Adrenal gland (tissue), 12 donors: ENCODE data around the gene CCL18. TPM values are rescaled to one million over a fixed set of nuclear protein-coding genes. Genes with fewer than 3 reads are reported as not detected.

Experiments used
- DNase-seq, 7 donors: peaks; one replicate each; pipeline ENCODE4 v3.0.0-alpha.2; 2019 to 2020
- H3K27ac ChIP-seq, 5 donors: fragments of 200-600 bp; sonication (generic) in 4 of 5; 1 replicate in 3 of 5; 2 replicates in 2 of 5; pipeline versions ENCODE4 v1.5.1 to v1.8.0; 2016 to 2020; ENCODE audit warnings: mild to moderate bottlenecking in 1 of 5
- H3K27me3 ChIP-seq: fragments of 200-600 bp; 2 replicates; pipeline ENCODE4 v1.8.0; 2021
- H3K36me3 ChIP-seq, 2 donors: fragments of 200-600 bp; replicated peaks in 1 of 2; 1 replicate in 1 of 2; 2 replicates in 1 of 2; pipeline versions ENCODE4 v1.5.1 to v1.8.0; 2018 to 2022
- H3K4me1 ChIP-seq, 2 donors: fragments of 200-600 bp; replicated peaks in 1 of 2; 1 replicate in 1 of 2; 2 replicates in 1 of 2; pipeline versions ENCODE4 v1.5.1 to v1.8.0; 2018 to 2021
- H3K4me3 ChIP-seq, 4 donors: fragments of 200-600 bp; sonication (generic) in 3 of 4; one replicate each; pipeline ENCODE4 v1.5.1; 2016 to 2018
- H3K9me3 ChIP-seq, 3 donors: fragments of 200-600 bp; sonication (generic) in 1 of 3; replicated peaks in 1 of 3; 1 replicate in 2 of 3; 2 replicates in 1 of 3; pipeline versions ENCODE4 v1.5.1 to v1.8.0; 2016 to 2021
- POLR2A ChIP-seq, 2 donors: fragments of 450-650 bp; IDR thresholded peaks; one replicate each; pipeline ENCODE4 v1.6.1; 2017; ENCODE audit warnings: antibody characterized with exemption in 2 of 2, mild to moderate bottlenecking in 2 of 2, moderate library complexity in 1 of 2
- WGBS, 4 donors: extraction: QIAGEN DNeasy Blood & Tissue Kit in 2 of 4; methylation state at CpG; one replicate each; pipeline versions ENCODE4 v1.1.5 to v1.1.7; 2013 to 2017; 5-methylcytosine and 5-hydroxymethylcytosine counted together
- intact Hi-C, 2 donors: fragments of 100-400 bp; cut with DNase I; formaldehyde crosslinking; loops; one replicate each; pipeline versions ENCODE4 v1.14.1 to v1.15.0; 2022 to 2023
- polyA plus RNA-seq, 3 donors: library from polyadenylated mRNA; stranded (reverse); fragments of 200-250 nt in 2 of 3; fragments of 350-450 nt in 1 of 3; fragmentation: Illumina TruSeq in 1 of 3; extraction: RNeasy Lipid Tissue Mini Kit (QIAGEN cat#74804) in 1 of 3; gene quantifications; one replicate each; pipeline ENCODE4 v1.2.3, GENCODE V29; 2013 to 2014
- total RNA-seq, 9 donors: library from RNA; depleted of rRNA in 4 of 9; stranded (reverse); fragments of >200 nt in 4 of 9; fragments of 120-200 nt in 1 of 9; fragmentation: NEBNext Ultra II Directional in 1 of 9; extraction: Animal tissue kit (Norgen Biotek cat#: 25700) in 1 of 9; gene quantifications; one replicate each; pipeline versions ENCODE4 v1.1.0 to v1.2.4, GENCODE V29; 2013 to 2023
- TF ChIP-seq, protein P1 (sequence below), 6 experiments: fragments of 450-650 bp in 4 of 6; fragments of 200-600 bp in 2 of 6; sonication (generic) in 1 of 6; IDR thresholded peaks; 1 replicate in 5 of 6; 2 replicates in 1 of 6; pipeline versions ENCODE4 v1.5.1 to v1.8.0; 2016 to 2021; ENCODE audit warnings: antibody characterized with exemption in 6 of 6, mild to moderate bottlenecking in 2 of 6, moderate library complexity in 1 of 6
- donor health status: healthy with polysubstance abuse.
- donor health status: Bipolar disorder and iron deficiency.
- donor health status: DM: yes; HTN: yes; CAD: no.
- donor health status: DM: no; HTN: no; CAD: no.
- donor health status: DM: no; HTN: no; CAD: no.
- donor health status: DM: yes; HTN: yes; CAD: no.

Gene CCL18
- total and polyA plus RNA-seq, 12 donors, result 0.32 to 5.2 (median 1.6) TPM; not detected in 5

DNA sequence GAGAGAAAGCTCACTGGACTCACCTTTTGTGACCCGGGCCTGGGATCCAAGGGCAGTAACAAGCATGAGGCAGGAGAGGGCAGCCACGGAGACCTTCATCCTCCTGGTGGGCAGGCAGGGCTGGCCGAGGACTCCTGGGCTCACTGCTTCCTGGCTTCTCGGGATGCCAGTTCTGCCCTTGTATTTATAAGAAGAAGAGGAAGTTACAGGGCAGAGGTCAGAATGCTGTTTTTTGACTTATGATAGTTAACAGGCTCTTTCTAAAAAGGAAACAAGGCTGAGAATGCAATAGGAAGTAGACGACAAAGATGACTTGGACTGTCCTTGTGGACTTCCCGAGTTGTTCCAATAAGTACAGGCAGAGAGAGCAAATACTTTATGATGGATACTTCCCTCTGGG, 46.3 kb upstream of the CCL18 start, which contains the start of gene CCL23:
TSS of gene CCL23 (minus strand) at position 174 of the 400 bp plus-strand sequence. CDS start at position 99, 75 bp downstream.
- WGBS, 4 donors, result 24 to 39% (median 29%) methylated on average over 6 of the region's 6 CpGs
- intact Hi-C loops, result no loop called here

DNA sequence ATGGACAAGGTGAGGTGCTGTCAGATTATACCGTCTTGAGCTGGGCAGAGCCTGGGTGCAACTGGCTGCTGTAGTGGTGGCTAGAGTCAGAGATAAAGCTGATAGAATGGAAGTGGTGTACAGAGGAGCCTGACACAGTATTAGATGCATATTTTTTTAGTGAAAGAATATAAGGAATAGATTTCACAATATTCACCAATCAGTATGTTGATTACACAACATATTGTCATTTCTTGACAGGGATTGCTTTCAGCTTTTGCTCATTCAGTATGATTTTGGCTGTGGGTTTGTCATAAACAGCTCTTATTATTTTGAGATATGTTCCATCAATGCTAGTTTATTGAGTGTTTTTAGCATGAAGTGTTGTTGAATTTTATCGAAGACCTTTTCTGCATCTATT, 44.6 kb upstream of the CCL18 start:
- 84 to 93% (median 87%) methylated on average over 2 of the region's 2 CpGs for WGBS, 4 donors
- TF ChIP-seq, protein P1, sequence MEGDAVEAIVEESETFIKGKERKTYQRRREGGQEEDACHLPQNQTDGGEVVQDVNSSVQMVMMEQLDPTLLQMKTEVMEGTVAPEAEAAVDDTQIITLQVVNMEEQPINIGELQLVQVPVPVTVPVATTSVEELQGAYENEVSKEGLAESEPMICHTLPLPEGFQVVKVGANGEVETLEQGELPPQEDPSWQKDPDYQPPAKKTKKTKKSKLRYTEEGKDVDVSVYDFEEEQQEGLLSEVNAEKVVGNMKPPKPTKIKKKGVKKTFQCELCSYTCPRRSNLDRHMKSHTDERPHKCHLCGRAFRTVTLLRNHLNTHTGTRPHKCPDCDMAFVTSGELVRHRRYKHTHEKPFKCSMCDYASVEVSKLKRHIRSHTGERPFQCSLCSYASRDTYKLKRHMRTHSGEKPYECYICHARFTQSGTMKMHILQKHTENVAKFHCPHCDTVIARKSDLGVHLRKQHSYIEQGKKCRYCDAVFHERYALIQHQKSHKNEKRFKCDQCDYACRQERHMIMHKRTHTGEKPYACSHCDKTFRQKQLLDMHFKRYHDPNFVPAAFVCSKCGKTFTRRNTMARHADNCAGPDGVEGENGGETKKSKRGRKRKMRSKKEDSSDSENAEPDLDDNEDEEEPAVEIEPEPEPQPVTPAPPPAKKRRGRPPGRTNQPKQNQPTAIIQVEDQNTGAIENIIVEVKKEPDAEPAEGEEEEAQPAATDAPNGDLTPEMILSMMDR (IDR thresholded peaks at IDR 0.05), result no peak
- TF ChIP-seq POLR2A (IDR thresholded peaks at IDR 0.05), result no peak
- Histone ChIP-seq H3K9me3 (no peaks in the 10 kb centered on the region), H3K36me3 (no peaks in the 10 kb centered on the region), H3K27me3 (no peaks in the 10 kb centered on the region), H3K4me1 (no peaks in the 10 kb centered on the region), H3K27ac (no peak overlapping the region), H3K4me3 (no peak overlapping the region)
- DNase-seq, result no peak
- intact Hi-C loops, result no loop called here

More for the DNA sequence above, 46.3 kb upstream of the CCL18 start, which contains the start of gene CCL23:
- TF ChIP-seq, protein P1 (IDR thresholded peaks at IDR 0.05), result no peak
- TF ChIP-seq POLR2A (IDR thresholded peaks at IDR 0.05), result no peak
- no peaks in the 10 kb centered on the region for H3K9me3 ChIP-seq
- H3K36me3 ChIP-seq, result no peaks in the 10 kb centered on the region
- H3K27me3 ChIP-seq, result no peaks in the 10 kb centered on the region
- peak within 1 kb of the TSS in 1 of 5 donors; percentile 42 for H3K27ac ChIP-seq
- DNase-seq, result peak in 4 of 7 donors; percentile 10 to 26 (median 24)
- H3K4me1 ChIP-seq, result no peaks in the 10 kb centered on the region
- no peak within 1 kb of the TSS for H3K4me3 ChIP-seq

DNA sequence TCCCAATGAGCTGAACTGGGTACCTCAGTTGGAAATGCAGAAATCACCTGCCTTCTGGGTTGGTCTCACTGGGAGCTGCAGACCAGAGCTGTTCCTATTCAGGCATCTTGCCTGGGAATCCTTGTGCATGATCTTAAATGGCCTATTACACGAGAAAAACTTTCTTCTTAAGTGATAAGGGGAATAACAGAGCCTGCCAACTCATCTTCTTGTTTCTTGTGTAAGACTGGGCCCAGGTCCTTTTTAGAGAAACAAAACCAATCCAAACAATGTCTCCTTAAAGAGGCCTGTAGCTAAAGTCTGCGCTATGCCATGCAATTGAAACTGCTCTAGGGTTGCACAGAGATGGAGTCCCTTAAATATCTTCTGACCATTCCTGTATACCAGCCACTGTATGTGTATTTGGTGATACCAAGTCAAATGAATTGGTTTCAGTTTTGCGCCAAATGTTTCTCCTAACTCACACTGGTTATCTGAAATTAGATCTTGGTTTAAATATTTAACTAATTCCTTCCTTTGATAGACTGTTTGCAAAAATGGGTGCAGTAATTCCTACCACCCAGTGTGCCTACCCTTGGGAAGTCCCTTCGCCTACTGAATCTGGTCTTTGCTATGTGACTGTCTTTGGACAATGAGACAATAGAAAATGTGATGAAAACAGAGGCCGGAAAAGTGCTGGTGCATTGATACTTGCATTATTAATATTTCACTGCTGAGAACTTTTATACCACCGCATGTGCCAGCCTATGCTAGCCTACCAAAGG, 39.8 kb upstream of the CCL18 start:
- TF ChIP-seq, protein P1 (IDR thresholded peaks at IDR 0.05), result no peak
- no peak for TF ChIP-seq POLR2A (IDR thresholded peaks at IDR 0.05)
- H3K4me3 ChIP-seq, result no peak overlapping the region
- intact Hi-C loops, result no loop called here
- H3K27ac ChIP-seq, result no peak overlapping the region
- H3K9me3 ChIP-seq, result no peaks in the 10 kb centered on the region
- H3K27me3 ChIP-seq, result no peaks in the 10 kb centered on the region
- DNase-seq, result no peak
- no peaks in the 10 kb centered on the region for H3K4me1 ChIP-seq
- WGBS, 4 donors, result 83 to 89% (median 88%) methylated on average over 6 of the region's 6 CpGs
- no peaks in the 10 kb centered on the region for H3K36me3 ChIP-seq

DNA sequence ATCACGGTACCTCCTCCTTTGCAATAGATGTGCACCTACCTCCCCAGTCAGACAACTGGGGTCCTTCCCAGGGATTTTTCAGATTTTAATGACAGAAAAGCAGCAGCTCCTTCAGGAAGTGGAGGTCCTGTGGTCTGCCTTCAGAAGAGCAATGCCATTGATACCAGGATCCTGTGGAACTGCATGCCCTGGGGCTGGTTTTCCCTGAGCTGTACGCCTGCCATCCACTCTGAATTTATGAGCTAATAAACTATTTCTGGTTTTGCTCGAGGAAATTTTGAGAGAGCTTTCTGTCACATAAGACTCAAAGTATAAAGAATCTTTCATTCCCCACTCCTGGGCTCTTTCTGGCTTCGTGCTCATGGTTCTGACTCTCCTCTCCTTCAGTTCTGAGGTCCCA, 36.3 kb upstream of the CCL18 start:
- H3K27ac ChIP-seq, result no peak overlapping the region
- no peaks in the 10 kb centered on the region for H3K27me3 ChIP-seq
- H3K4me3 ChIP-seq, result no peak overlapping the region
- intact Hi-C loops, result no loop called here
- H3K36me3 ChIP-seq, result no peaks in the 10 kb centered on the region
- TF ChIP-seq, protein P1 (IDR thresholded peaks at IDR 0.05), result no peak
- no peak for TF ChIP-seq POLR2A (IDR thresholded peaks at IDR 0.05)
- H3K4me1 ChIP-seq, result no peaks in the 10 kb centered on the region
- WGBS, 4 donors, result 43 to 61% (median 48%) methylated on average over 4 of the region's 4 CpGs
- no peaks in the 10 kb centered on the region for H3K9me3 ChIP-seq
- DNase-seq, result no peak
